Mammary epithelial cell (primary cell): ENCODE data around the gene MKLN1.

Experiments used
- CTCF ChIP-seq, 2 donors: IDR thresholded peaks in 1 of 2; conservative IDR thresholded peaks in 1 of 2; 2 replicates each; pipeline ENCODE4 v1.5.1; 2011 to 2012; ENCODE audit warnings: inconsistent platforms in 2 of 2, low read length in 2 of 2, mild to moderate bottlenecking in 2 of 2, control low read depth in 1 of 2, low read depth in 1 of 2; ENCODE audit not compliant: insufficient read depth in 1 of 2; ENCODE audit errors: extremely low read depth in 1 of 2
- EZH2 ChIP-seq: IDR thresholded peaks from 2 replicates; pipeline ENCODE4 v1.6.1; 2012; ENCODE audit warnings: low read length, inconsistent platforms, borderline replicate concordance

DNA sequence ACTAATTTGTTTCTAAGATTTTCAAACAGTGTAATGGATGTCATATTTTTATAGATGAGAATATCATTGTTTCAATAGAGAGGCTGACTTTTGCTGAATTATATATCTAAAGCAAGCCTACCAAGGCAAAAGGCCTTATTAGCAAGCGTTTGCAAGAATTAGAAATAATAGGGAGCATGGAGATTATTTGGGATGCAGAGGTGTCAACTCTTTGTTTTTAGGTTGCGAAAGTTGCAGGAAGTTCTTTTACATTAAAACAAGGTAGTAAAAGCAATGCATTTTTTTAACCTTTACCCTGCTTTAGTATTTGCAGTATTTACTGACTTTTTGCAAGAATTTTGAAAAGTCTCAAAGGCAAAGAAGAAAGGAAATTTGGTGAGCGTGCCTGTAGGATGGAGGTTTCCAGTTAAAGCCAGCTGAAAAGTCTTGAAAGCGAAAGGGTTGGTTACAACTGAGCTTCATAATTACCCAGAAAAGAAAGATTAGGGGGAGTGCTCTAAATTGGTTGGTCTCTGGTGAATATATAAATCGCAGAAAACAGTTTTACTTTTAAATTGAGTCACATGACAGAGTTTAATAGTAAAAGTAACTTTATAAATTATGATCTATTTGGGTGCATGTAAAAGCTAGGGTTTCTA lies 81.6 kb downstream of the MKLN1 start:
- TF ChIP-seq CTCF (conservative IDR thresholded peaks at IDR 0.05 in 1 of 2, IDR thresholded peaks at IDR 0.05 in 1 of 2; ENCODE audit: extremely low read depth in 1 of 2, insufficient read depth in 1 of 2, low read depth in 1 of 2, low read length in 2 of 2) (no peak), EZH2 (no peak)
